ENCODE data around the gene RPS6KA5. TPM values are rescaled to one million over a fixed set of nuclear protein-coding genes. Genes with fewer than 3 reads are reported as not detected.
"Not testable (repeated sequence)": the region's sequence is repeated elsewhere in the genome, so short reads cannot be mapped to it uniquely, and the experiment has no call there.

Gene RPS6KA5
- total and polyA plus RNA-seq, 2 donors from 2014 or later, result 0.95 to 9.4 TPM

- Histone ChIP-seq H3K27ac (ENCODE audit: low read depth in 2 of 2, low read length in 2 of 2) (no peak overlapping the region), H3K4me3 (ENCODE audit: low read length in 3 of 3) (no peak overlapping the region), H3K9me3 (ENCODE audit: control insufficient read depth in 2 of 3, insufficient read depth in 1 of 3, low read length in 3 of 3) (no peaks in the 10 kb centered on the region), H3K27me3 (ENCODE audit: control insufficient read depth, insufficient read depth, low read length) (no peaks in the 10 kb centered on the region), H3K4me1 (ENCODE audit: control insufficient read depth in 2 of 3, insufficient read depth in 2 of 3, low read depth in 1 of 3, low read length in 3 of 3) (no peaks in the 10 kb centered on the region), H3K36me3 (ENCODE audit: control insufficient read depth in 2 of 3, insufficient read depth in 3 of 3, low read length in 3 of 3) (no peaks in the 10 kb centered on the region), H3K9ac (ENCODE audit: low read length in 3 of 3) (no peak overlapping the region)
- no peak for TF ChIP-seq CTCF (IDR thresholded peaks at IDR 0.05; ENCODE audit: borderline replicate concordance, extremely low read depth, insufficient read depth)
- intact Hi-C loops (cut with DNase I), result no loop called here
- no peak for DNase-seq
- no peak for FAIRE-seq
Measured at GRCh38 chr14:90986510-90986909, 73.9 kb downstream of the RPS6KA5 start.

GRCh38 chr14:90985601-90986242 is 74.7 kb downstream of the RPS6KA5 start:
- no peak for TF ChIP-seq CTCF (IDR thresholded peaks at IDR 0.05; ENCODE audit: borderline replicate concordance, extremely low read depth, insufficient read depth)
- Histone ChIP-seq H3K9me3 (ENCODE audit: control insufficient read depth in 2 of 3, insufficient read depth in 1 of 3, low read length in 3 of 3) (no peaks in the 10 kb centered on the region), H3K4me3 (ENCODE audit: low read length in 3 of 3) (no peak overlapping the region), H3K27ac (ENCODE audit: low read depth in 2 of 2, low read length in 2 of 2) (no peak overlapping the region), H3K9ac (ENCODE audit: low read length in 3 of 3) (no peak overlapping the region), H3K4me1 (ENCODE audit: control insufficient read depth in 2 of 3, insufficient read depth in 2 of 3, low read depth in 1 of 3, low read length in 3 of 3) (no peaks in the 10 kb centered on the region), H3K36me3 (ENCODE audit: control insufficient read depth in 2 of 3, insufficient read depth in 3 of 3, low read length in 3 of 3) (no peaks in the 10 kb centered on the region), H3K27me3 (ENCODE audit: control insufficient read depth, insufficient read depth, low read length) (no peaks in the 10 kb centered on the region)
- DNase-seq (no peak), FAIRE-seq (peak; percentile 64)
- intact Hi-C loops (cut with DNase I), result no loop called here

GRCh38 chr14:90983560-90983959 is 76.9 kb downstream of the RPS6KA5 start:
- Histone ChIP-seq H3K27ac (ENCODE audit: low read depth in 2 of 2, low read length in 2 of 2) (no peak overlapping the region), H3K4me3 (ENCODE audit: low read length in 3 of 3) (no peak overlapping the region), H3K9ac (ENCODE audit: low read length in 3 of 3) (no peak overlapping the region), H3K27me3 (ENCODE audit: control insufficient read depth, insufficient read depth, low read length) (no peaks in the 10 kb centered on the region), H3K36me3 (ENCODE audit: control insufficient read depth in 2 of 3, insufficient read depth in 3 of 3, low read length in 3 of 3) (no peaks in the 10 kb centered on the region), H3K9me3 (ENCODE audit: control insufficient read depth in 2 of 3, insufficient read depth in 1 of 3, low read length in 3 of 3) (no peaks in the 10 kb centered on the region), H3K4me1 (ENCODE audit: control insufficient read depth in 2 of 3, insufficient read depth in 2 of 3, low read depth in 1 of 3, low read length in 3 of 3) (no peaks in the 10 kb centered on the region)
- TF ChIP-seq CTCF (IDR thresholded peaks at IDR 0.05; ENCODE audit: borderline replicate concordance, extremely low read depth, insufficient read depth), result no peak
- intact Hi-C loops (cut with DNase I), result no loop called here
- DNase-seq (no peak), FAIRE-seq (no peak)

GRCh38 chr14:90981636-90982035 is 78.8 kb downstream of the RPS6KA5 start:
- Histone ChIP-seq H3K36me3 (ENCODE audit: control insufficient read depth in 2 of 3, insufficient read depth in 3 of 3, low read length in 3 of 3) (no peaks in the 10 kb centered on the region), H3K27ac (ENCODE audit: low read depth in 2 of 2, low read length in 2 of 2) (no peak overlapping the region), H3K4me3 (ENCODE audit: low read length in 3 of 3) (no peak overlapping the region), H3K27me3 (ENCODE audit: control insufficient read depth, insufficient read depth, low read length) (no peaks in the 10 kb centered on the region), H3K9ac (ENCODE audit: low read length in 3 of 3) (no peak overlapping the region), H3K9me3 (ENCODE audit: control insufficient read depth in 2 of 3, insufficient read depth in 1 of 3, low read length in 3 of 3) (no peaks in the 10 kb centered on the region), H3K4me1 (ENCODE audit: control insufficient read depth in 2 of 3, insufficient read depth in 2 of 3, low read depth in 1 of 3, low read length in 3 of 3) (no peaks in the 10 kb centered on the region)
- no peak for FAIRE-seq
- intact Hi-C loops (cut with DNase I), result no loop called here
- no peak for DNase-seq
- no peak for TF ChIP-seq CTCF (IDR thresholded peaks at IDR 0.05; ENCODE audit: borderline replicate concordance, extremely low read depth, insufficient read depth)

- FAIRE-seq; H3K9me3 ChIP-seq (ENCODE audit: control insufficient read depth in 2 of 3, insufficient read depth in 1 of 3, low read length in 3 of 3); H3K9ac ChIP-seq (ENCODE audit: low read length in 3 of 3); H3K27me3 ChIP-seq (ENCODE audit: control insufficient read depth, insufficient read depth, low read length); H3K36me3 ChIP-seq (ENCODE audit: control insufficient read depth in 2 of 3, insufficient read depth in 3 of 3, low read length in 3 of 3); H3K4me3 ChIP-seq (ENCODE audit: low read length in 3 of 3); H3K4me1 ChIP-seq (ENCODE audit: control insufficient read depth in 2 of 3, insufficient read depth in 2 of 3, low read depth in 1 of 3, low read length in 3 of 3); DNase-seq; H3K27ac ChIP-seq (ENCODE audit: low read depth in 2 of 2, low read length in 2 of 2); intact Hi-C loops (cut with DNase I): not testable (repeated sequence)
Measured at GRCh38 chr14:90980636-90981035, 79.8 kb downstream of the RPS6KA5 start.
